Gastroesophageal sphincter (tissue), 3 donors: Measurements from ENCODE around the gene FAM236A.
"Not testable (repeated sequence)": the region's sequence is repeated elsewhere in the genome, so short reads cannot be mapped to it uniquely, and the experiment has no call there.

Experiments
- POLR2A ChIP-seq, 2 donors: fragments of 450-650 bp; IDR thresholded peaks; one replicate each; pipeline ENCODE4 v1.6.1; 2017; ENCODE audit warnings: antibody characterized with exemption in 2 of 2, mild to moderate bottlenecking in 2 of 2, moderate library complexity in 1 of 2
- TF ChIP-seq, protein P1 (sequence below), 4 experiments: fragments of 200-600 bp in 2 of 4; fragments of 450-650 bp in 2 of 4; sonication (generic) in 1 of 4; IDR thresholded peaks; one replicate each; pipeline ENCODE4 v1.5.1; 2017 to 2019; ENCODE audit warnings: antibody characterized with exemption in 4 of 4, mild to moderate bottlenecking in 2 of 4, moderate library complexity in 2 of 4

DNA sequence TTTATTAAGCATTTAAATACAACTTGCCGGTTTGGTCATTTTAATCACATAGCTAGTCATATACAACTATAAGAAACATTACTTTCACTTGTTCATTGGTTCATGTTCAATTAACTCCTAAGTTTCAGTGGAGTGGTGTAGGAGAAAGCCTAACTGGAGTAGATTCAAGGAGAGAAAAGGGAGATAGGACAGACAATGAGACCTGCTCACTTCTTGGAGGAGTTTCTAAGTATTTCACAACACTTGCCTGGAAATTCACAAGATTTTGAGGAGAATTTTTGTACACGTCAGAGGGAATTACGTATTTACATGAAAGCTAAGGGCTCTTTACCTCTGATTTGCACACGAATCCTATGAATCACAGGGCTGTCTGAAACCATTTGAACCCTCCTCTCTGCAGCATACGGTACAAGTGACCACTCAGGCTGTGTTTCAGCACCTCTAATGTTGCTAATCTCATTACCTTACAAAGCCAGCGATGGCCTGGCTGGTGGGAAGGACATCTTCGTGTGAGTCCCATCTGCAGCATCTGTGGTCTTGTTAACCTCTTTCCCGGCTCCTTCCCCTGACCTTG lies 1.0 kb upstream of the FAM236A start:
- TF ChIP-seq, protein P1, sequence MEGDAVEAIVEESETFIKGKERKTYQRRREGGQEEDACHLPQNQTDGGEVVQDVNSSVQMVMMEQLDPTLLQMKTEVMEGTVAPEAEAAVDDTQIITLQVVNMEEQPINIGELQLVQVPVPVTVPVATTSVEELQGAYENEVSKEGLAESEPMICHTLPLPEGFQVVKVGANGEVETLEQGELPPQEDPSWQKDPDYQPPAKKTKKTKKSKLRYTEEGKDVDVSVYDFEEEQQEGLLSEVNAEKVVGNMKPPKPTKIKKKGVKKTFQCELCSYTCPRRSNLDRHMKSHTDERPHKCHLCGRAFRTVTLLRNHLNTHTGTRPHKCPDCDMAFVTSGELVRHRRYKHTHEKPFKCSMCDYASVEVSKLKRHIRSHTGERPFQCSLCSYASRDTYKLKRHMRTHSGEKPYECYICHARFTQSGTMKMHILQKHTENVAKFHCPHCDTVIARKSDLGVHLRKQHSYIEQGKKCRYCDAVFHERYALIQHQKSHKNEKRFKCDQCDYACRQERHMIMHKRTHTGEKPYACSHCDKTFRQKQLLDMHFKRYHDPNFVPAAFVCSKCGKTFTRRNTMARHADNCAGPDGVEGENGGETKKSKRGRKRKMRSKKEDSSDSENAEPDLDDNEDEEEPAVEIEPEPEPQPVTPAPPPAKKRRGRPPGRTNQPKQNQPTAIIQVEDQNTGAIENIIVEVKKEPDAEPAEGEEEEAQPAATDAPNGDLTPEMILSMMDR (IDR thresholded peaks at IDR 0.05), result not testable (repeated sequence)
- not testable (repeated sequence) for TF ChIP-seq POLR2A (IDR thresholded peaks at IDR 0.05)
